H9 (cell line): ENCODE data around the gene TBL1X. TPM values are rescaled to one million over a fixed set of nuclear protein-coding genes. Genes with fewer than 3 reads are reported as not detected.

Experiments used
- DNase-seq: peaks from one replicate; pipeline ENCODE4 v3.0.0-alpha.2; 2017
- H2AFZ ChIP-seq: one replicate; pipeline ENCODE4 v1.6.1; 2013; ENCODE audit warnings: mild to moderate bottlenecking, low read length, control low read depth, moderate library complexity
- H2AK5ac ChIP-seq: 2 replicates; pipeline ENCODE4 v1.6.1; 2013; ENCODE audit warnings: low read length, control low read depth, mixed read lengths; ENCODE audit not compliant: insufficient read length
- H2BK120ac ChIP-seq: one replicate; pipeline ENCODE4 v1.6.1; 2013; ENCODE audit warnings: low read depth, mild to moderate bottlenecking, low read length, control low read depth, inconsistent platforms; ENCODE audit not compliant: poor library complexity, severe bottlenecking
- H2BK12ac ChIP-seq: 2 replicates; pipeline ENCODE4 v1.6.1; 2013; ENCODE audit warnings: low read length, control low read depth, mixed read lengths, low read depth; ENCODE audit not compliant: insufficient read length
- H2BK15ac ChIP-seq: 2 replicates; pipeline ENCODE4 v1.6.1; 2013; ENCODE audit warnings: low read depth, low read length, control low read depth
- H2BK20ac ChIP-seq: one replicate; pipeline ENCODE4 v1.6.1; 2013; ENCODE audit warnings: low read depth, mild to moderate bottlenecking, low read length, control low read depth, inconsistent platforms; ENCODE audit not compliant: poor library complexity, severe bottlenecking
- H2BK5ac ChIP-seq: 2 replicates; pipeline ENCODE4 v1.6.1; 2013; ENCODE audit warnings: low read length, control low read depth, mixed read lengths; ENCODE audit not compliant: insufficient read length
- H3K14ac ChIP-seq: 2 replicates; pipeline ENCODE4 v1.6.1; 2013; ENCODE audit warnings: low read length, control low read depth; ENCODE audit not compliant: insufficient read depth
- H3K18ac ChIP-seq: 2 replicates; pipeline ENCODE4 v1.6.1; 2013; ENCODE audit warnings: low read depth, mild to moderate bottlenecking, mixed read lengths, low read length, control low read depth; ENCODE audit not compliant: insufficient read length
- H3K23ac ChIP-seq: 2 replicates; pipeline ENCODE4 v1.6.1; 2013; ENCODE audit warnings: low read length, control low read depth, mixed read lengths, low read depth; ENCODE audit not compliant: insufficient read length
- H3K23me2 ChIP-seq: 2 replicates; pipeline ENCODE4 v1.6.1; 2013; ENCODE audit warnings: low read depth, mild to moderate bottlenecking, mixed read lengths, low read length, control low read depth; ENCODE audit not compliant: insufficient read length, poor library complexity, severe bottlenecking
- H3K27ac ChIP-seq: 2 replicates; pipeline ENCODE4 v1.5.1; 2013; ENCODE audit warnings: low read length, control low read depth, mixed read lengths, low read depth; ENCODE audit not compliant: insufficient read length
- H3K27me3 ChIP-seq: 2 replicates; pipeline ENCODE4 v1.6.1; 2013; ENCODE audit warnings: low read length, control low read depth, inconsistent platforms; ENCODE audit not compliant: insufficient read depth
- H3K4ac ChIP-seq: 2 replicates; pipeline ENCODE4 v1.6.1; 2013; ENCODE audit warnings: low read depth, mild to moderate bottlenecking, control low read depth, inconsistent platforms, low read length, moderate library complexity
- H3K4me1 ChIP-seq: 2 replicates; pipeline ENCODE4 v1.6.1; 2013; ENCODE audit warnings: low read length, control low read depth, inconsistent platforms; ENCODE audit not compliant: insufficient read depth
- H3K4me2 ChIP-seq: 2 replicates; pipeline ENCODE4 v1.6.1; 2013; ENCODE audit warnings: low read length, control low read depth, mixed read lengths; ENCODE audit not compliant: insufficient read length, insufficient read depth
- H3K56ac ChIP-seq: 2 replicates; pipeline ENCODE4 v1.6.1; 2013; ENCODE audit warnings: low read depth, mild to moderate bottlenecking, mixed read lengths, low read length, control low read depth; ENCODE audit not compliant: insufficient read length
- H3K79me1 ChIP-seq: 2 replicates; pipeline ENCODE4 v1.6.1; 2013; ENCODE audit warnings: low read depth, mild to moderate bottlenecking, moderate library complexity, low read length, control low read depth, inconsistent platforms; ENCODE audit not compliant: insufficient read depth, poor library complexity, severe bottlenecking
- H3K79me2 ChIP-seq: 2 replicates; pipeline ENCODE4 v1.6.1; 2013; ENCODE audit warnings: low read length, control low read depth, inconsistent platforms; ENCODE audit not compliant: insufficient read depth
- H3K9ac ChIP-seq: 2 replicates; pipeline ENCODE4 v1.6.1; 2013; ENCODE audit warnings: low read length, control low read depth, mixed read lengths; ENCODE audit not compliant: insufficient read length; ENCODE audit errors: extremely low read depth
- H3K9me3 ChIP-seq: one replicate; pipeline ENCODE4 v1.6.1; 2013; ENCODE audit warnings: low read depth, low read length, inconsistent platforms; ENCODE audit not compliant: control insufficient read depth
- H3T11ph ChIP-seq: one replicate; pipeline ENCODE4 v1.6.1; 2013; ENCODE audit warnings: mild to moderate bottlenecking, low read length, control low read depth, inconsistent platforms
- H4K20me1 ChIP-seq: one replicate; pipeline ENCODE4 v1.6.1; 2013; ENCODE audit not compliant: control insufficient read depth, insufficient read length, insufficient read depth
- H4K5ac ChIP-seq: 2 replicates; pipeline ENCODE4 v1.6.1; 2013; ENCODE audit warnings: low read depth, mild to moderate bottlenecking, mixed read lengths, low read length, control low read depth; ENCODE audit not compliant: insufficient read length
- H4K8ac ChIP-seq: replicated peaks from 2 replicates; pipeline ENCODE4 v1.6.1; 2013; ENCODE audit warnings: low read length, control low read depth, mixed read lengths, low read depth; ENCODE audit not compliant: insufficient read length
- H4K91ac ChIP-seq: 2 replicates; pipeline ENCODE4 v1.6.1; 2013; ENCODE audit warnings: low read depth, mild to moderate bottlenecking, moderate library complexity, mixed read lengths, low read length, control low read depth; ENCODE audit not compliant: insufficient read length
- H3K27ac Mint-ChIP-seq, 3 experiments: 2 replicates in 2 of 3; 3 replicates in 1 of 3; pipeline ENCODE4 v1.8.0; 2020 to 2021; ENCODE audit warnings: mixed read lengths in 3 of 3, mild to moderate bottlenecking in 1 of 3, moderate library complexity in 1 of 3
- H3K27me3 Mint-ChIP-seq: 2 replicates; pipeline ENCODE4 v1.8.0; 2021; ENCODE audit warnings: low read depth, mild to moderate bottlenecking, moderate library complexity, mixed read lengths
- H3K36me3 Mint-ChIP-seq, 3 experiments: 2 replicates in 2 of 3; 3 replicates in 1 of 3; pipeline ENCODE4 v1.8.0; 2020 to 2021; ENCODE audit warnings: low read depth in 3 of 3, mixed read lengths in 3 of 3; ENCODE audit not compliant: insufficient read depth in 1 of 3
- H3K4me1 Mint-ChIP-seq, 2 experiments: 2 replicates each; pipeline ENCODE4 v1.8.0; 2020; ENCODE audit warnings: mixed read lengths in 2 of 2
- H3K4me3 Mint-ChIP-seq, 2 experiments: 2 replicates in 1 of 2; 3 replicates in 1 of 2; pipeline ENCODE4 v1.8.0; 2020 to 2021; ENCODE audit warnings: mild to moderate bottlenecking in 2 of 2, mixed read lengths in 2 of 2, moderate library complexity in 1 of 2
- H3K9me3 Mint-ChIP-seq, 2 experiments: 2 replicates in 1 of 2; 3 replicates in 1 of 2; pipeline ENCODE4 v1.8.0; 2020; ENCODE audit warnings: mild to moderate bottlenecking in 2 of 2, mixed read lengths in 2 of 2, moderate library complexity in 1 of 2
- CTCF ChIP-seq: fragments of 200-600 bp; sonication (generic); conservative IDR thresholded peaks from 3 replicates; pipeline ENCODE4 v1.8.0; 2021; ENCODE audit warnings: antibody characterized with exemption, mild to moderate bottlenecking
- WGBS: extraction: QIAGEN DNeasy Blood & Tissue Kit; methylation state at CpG from one replicate; pipeline ENCODE4 v1.1.7; 2013; ENCODE audit warnings: missing lambda C conversion rate, low lambda C conversion rate, mixed read lengths; ENCODE audit not compliant: insufficient read length; ENCODE audit errors: extremely low coverage; 5-methylcytosine and 5-hydroxymethylcytosine counted together
- total RNA-seq: library from RNA; stranded (reverse); gene quantifications from 2 replicates; pipeline ENCODE4 v1.2.1, GENCODE V29; 2021

TBL1X gene
- total RNA-seq, 1 experiment from 2014 or later: 24.1 TPM

DNA sequence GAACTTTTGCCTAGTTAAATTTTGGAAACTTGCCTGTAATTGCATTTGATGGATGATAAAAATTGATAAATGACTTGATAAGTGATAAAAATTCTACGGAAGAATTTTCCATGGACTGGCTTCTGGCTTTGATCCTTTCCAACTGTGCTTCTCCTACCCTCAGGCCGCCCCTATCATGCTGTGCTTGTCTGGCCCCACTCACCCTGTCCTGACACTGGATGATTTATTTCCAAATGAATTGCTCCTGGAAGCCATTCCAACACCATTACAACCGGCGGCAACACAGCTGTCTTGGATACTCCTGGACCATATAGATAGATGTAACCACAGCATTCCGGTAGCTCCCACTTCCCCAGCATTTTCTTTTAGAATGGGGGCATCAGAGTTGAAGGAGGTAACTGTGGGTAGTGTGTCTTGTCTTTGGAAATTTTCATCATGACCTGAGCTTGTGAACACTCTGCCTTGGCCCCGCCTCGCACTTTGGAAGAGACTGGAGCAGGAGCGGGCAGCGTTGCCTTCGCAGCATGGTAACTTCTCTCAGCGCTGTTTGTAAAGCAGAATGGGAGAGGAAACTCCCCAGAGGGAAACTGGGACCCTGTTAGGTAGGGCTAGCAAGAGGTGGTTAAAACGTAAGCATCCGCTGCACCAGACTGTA, 77.4 kb downstream of the TBL1X start:
- Histone ChIP-seq H3K79me1 (no peaks in the 10 kb centered on the region), H4K5ac (no peak overlapping the region), H3K9ac (no peak overlapping the region), H3K4me2 (no peak overlapping the region), H3K14ac (no peak overlapping the region), H3K27ac (no peak overlapping the region), H3K4ac (no peak overlapping the region), H2BK20ac (no peak overlapping the region), H3K56ac (no peak overlapping the region), H4K20me1 (no peaks in the 10 kb centered on the region), H3K27me3 (no peaks in the 10 kb centered on the region), H2BK120ac (no peak overlapping the region), H2BK12ac (no peak overlapping the region), H3K23ac (no peak overlapping the region), H3K23me2 (no peaks in the 10 kb centered on the region), H2BK5ac (no peak overlapping the region), H2BK15ac (no peak overlapping the region), H4K91ac (no peak overlapping the region), H3K18ac (no peak overlapping the region), H4K8ac (no peak overlapping the region), H2AFZ (no peak overlapping the region), H3T11ph (no peak overlapping the region), H3K9me3 (no peaks in the 10 kb centered on the region), H3K4me1 (no peaks in the 10 kb centered on the region; the same call in 1 of the 2 replicates), H2AK5ac (no peak overlapping the region), H3K79me2 (no peaks in the 10 kb centered on the region; the same call in 1 of the 2 replicates)
- H3K4me3 Mint-ChIP-seq: no peak overlapping the region
- no peak overlapping the region; a peak in 1 of 7 replicates for H3K27ac Mint-ChIP-seq
- peaks cover 7 to 18% (median 15%) of the 10 kb centered on the region in 3 experiments for H3K36me3 Mint-ChIP-seq
- peaks cover 11 to 35% of the 10 kb centered on the region in 2 experiments for H3K4me1 Mint-ChIP-seq
- WGBS: no CpG with 5 or more reads among the region's 13 CpGs
- DNase-seq: no peak
- no peaks in the 10 kb centered on the region; the same call in 1 of the 2 replicates for H3K27me3 Mint-ChIP-seq
- no peak for TF ChIP-seq CTCF
- H3K9me3 Mint-ChIP-seq: peaks cover 3 to 58% of the 10 kb centered on the region in 2 experiments; a peak in 3 of 5 replicates
